ENCODE measurements around the gene DNAH14. TPM values are rescaled to one million over a fixed set of nuclear protein-coding genes. Genes with fewer than 3 reads are reported as not detected.
"Not testable (repeated sequence)": the region's sequence is repeated elsewhere in the genome, so short reads cannot be mapped to it uniquely, and the experiment has no call there.

Gene DNAH14
- total RNA-seq, 1 donor from 2014 or later = 3.0 TPM

DNA sequence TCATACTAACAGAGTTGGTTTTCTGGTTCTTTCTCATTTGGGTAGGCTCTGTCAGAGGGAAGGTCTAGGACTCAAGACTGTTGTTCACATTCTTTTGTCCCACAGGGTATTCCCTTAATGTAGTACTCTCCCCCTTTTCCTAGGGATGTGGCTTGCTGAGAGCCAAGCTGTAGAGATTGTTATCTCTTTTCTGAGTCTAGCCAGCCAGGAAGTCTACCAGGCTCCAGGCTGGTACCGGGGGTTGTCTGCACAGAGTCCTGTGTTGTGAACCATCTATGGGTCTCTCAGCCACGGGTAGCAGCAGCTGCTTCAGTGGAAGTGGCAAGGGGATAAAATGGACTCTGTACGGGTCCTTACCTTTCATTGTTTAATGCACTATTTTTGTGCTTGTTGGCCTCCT lies 272.0 kb downstream of the DNAH14 start:
- no peak overlapping the region for H3K4me3 ChIP-seq
- no peaks in the 10 kb centered on the region for H3K4me1 ChIP-seq
- intact Hi-C loops (cut with micrococcal nuclease) = no loop called here
- no peaks in the 10 kb centered on the region for H3K27me3 ChIP-seq (ENCODE audit: low read depth)
- TF ChIP-seq, protein P1, sequence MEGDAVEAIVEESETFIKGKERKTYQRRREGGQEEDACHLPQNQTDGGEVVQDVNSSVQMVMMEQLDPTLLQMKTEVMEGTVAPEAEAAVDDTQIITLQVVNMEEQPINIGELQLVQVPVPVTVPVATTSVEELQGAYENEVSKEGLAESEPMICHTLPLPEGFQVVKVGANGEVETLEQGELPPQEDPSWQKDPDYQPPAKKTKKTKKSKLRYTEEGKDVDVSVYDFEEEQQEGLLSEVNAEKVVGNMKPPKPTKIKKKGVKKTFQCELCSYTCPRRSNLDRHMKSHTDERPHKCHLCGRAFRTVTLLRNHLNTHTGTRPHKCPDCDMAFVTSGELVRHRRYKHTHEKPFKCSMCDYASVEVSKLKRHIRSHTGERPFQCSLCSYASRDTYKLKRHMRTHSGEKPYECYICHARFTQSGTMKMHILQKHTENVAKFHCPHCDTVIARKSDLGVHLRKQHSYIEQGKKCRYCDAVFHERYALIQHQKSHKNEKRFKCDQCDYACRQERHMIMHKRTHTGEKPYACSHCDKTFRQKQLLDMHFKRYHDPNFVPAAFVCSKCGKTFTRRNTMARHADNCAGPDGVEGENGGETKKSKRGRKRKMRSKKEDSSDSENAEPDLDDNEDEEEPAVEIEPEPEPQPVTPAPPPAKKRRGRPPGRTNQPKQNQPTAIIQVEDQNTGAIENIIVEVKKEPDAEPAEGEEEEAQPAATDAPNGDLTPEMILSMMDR (IDR thresholded peaks at IDR 0.05; ENCODE audit: borderline replicate concordance) = no peak
- H3K9me3 ChIP-seq (replicated peaks) = peaks cover 36% of the 10 kb centered on the region
- no peak overlapping the region for H3K27ac ChIP-seq (replicated peaks)
- DNase-seq = no peak
- no peaks in the 10 kb centered on the region for H3K36me3 ChIP-seq

DNA sequence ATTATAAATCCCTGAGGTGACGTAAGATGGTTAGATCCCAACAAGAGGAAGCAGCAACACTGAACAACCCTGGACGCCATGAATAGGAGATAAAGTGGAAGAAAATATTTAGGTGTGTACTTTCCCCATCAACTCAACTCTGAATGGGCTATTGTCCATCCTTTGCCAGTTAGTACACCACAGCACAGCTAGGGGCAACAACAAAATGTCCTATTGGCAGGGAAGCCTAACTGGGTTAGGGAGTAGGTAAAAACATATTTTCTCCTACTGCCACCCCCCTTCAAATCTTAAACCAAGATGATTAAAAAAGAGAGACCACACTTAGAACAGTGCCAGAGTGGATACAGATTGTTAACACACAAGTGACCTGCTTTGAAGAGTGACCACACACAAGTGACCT lies 278.3 kb downstream of the DNAH14 start:
- intact Hi-C loops (cut with micrococcal nuclease) = no loop called here
- no peak for DNase-seq
- Histone ChIP-seq H3K27me3 (ENCODE audit: low read depth) (no peaks in the 10 kb centered on the region), H3K9me3 (replicated peaks) (peaks cover 32% of the 10 kb centered on the region), H3K27ac (replicated peaks) (no peak overlapping the region), H3K4me1 (no peaks in the 10 kb centered on the region), H3K4me3 (no peak overlapping the region), H3K36me3 (no peaks in the 10 kb centered on the region)
- TF ChIP-seq, protein P1 (IDR thresholded peaks at IDR 0.05; ENCODE audit: borderline replicate concordance) = no peak

DNA sequence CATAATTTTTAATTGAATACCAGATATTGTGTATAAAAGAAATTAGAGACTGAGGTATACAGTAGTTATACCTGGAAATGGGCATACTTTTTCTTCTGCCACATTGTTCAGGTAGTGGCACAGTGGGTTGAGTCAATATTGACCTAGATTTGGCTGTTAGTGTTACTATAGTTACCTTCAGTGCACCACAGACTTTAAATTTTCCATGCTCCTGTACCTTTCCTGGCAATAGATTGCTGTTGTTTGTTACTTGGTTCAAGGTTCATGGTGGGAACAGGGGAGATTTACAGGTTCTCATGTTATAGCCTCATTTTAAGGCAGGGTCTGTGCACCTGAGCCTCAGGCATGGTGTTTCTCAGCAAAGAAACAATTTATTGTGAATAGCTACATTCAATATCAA lies 279.7 kb downstream of the DNAH14 start:
- intact Hi-C loops (cut with micrococcal nuclease) = no loop called here
- no peak overlapping the region for H3K27ac ChIP-seq (replicated peaks)
- no peaks in the 10 kb centered on the region for H3K4me1 ChIP-seq
- H3K36me3 ChIP-seq = no peaks in the 10 kb centered on the region
- H3K27me3 ChIP-seq (ENCODE audit: low read depth) = no peaks in the 10 kb centered on the region
- DNase-seq = no peak
- TF ChIP-seq, protein P1 (IDR thresholded peaks at IDR 0.05; ENCODE audit: borderline replicate concordance) = no peak
- peaks cover 39% of the 10 kb centered on the region for H3K9me3 ChIP-seq (replicated peaks)
- H3K4me3 ChIP-seq = no peak overlapping the region

DNA sequence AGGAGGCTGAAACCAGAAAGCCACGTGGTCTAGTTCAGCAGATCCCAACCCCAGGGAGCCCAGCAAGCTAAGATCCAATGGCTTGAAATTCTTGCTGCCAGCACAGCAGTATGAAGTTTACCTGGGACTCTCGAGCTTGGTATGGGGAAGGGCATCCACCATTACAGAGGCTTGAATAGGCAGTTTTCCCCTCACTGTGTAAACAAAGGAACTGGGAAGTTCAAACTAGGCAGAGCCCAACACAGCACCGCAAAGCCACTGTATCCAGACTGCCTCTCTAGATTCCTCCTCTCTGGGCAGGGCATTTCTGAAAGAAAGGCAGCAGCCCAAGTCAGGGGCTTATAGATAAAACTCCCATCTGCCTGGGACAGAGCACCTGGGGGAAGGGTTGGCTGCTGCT lies 280.7 kb downstream of the DNAH14 start:
- H3K4me1 ChIP-seq; DNase-seq; H3K4me3 ChIP-seq; H3K27me3 ChIP-seq (ENCODE audit: low read depth); intact Hi-C loops (cut with micrococcal nuclease); H3K36me3 ChIP-seq; H3K27ac ChIP-seq (replicated peaks): not testable (repeated sequence)
- peaks cover 39% of the 10 kb centered on the region for H3K9me3 ChIP-seq (replicated peaks)

DNA sequence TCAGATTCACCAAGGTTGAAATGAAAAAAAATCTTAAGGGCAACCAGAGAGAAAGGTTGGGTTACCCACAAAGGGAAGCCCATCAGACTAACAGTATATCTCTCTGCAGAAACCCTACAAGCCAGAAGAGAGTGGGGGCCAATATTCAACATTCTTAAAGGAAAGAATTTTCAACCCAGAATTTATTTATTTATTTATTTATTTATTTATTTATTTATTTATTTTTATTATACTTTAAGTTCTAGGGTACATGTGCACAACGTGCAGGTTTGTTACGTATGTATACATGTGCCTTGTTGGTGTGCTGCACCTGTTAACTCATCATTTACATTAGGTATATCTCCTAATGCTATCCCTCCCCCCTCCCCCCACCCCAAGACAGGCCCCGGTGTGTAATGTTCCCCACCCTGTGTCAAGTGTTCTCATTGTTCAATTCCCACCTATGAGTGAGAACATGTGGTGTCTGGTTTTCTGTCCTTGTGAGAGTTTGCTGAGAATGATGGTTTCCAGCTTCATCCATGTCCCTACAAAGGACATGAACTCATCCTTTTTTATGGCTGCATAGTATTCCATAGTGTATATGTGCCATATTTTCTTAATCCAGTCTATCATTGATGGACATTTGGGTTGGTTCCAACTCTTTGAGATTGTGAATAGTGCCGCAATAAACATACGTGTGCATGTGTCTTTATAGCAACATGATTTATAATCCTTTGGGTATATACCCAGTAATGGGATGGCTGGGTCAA lies 282.4 kb downstream of the DNAH14 start:
- H3K4me1 ChIP-seq; intact Hi-C loops (cut with micrococcal nuclease): not testable (repeated sequence)

DNA sequence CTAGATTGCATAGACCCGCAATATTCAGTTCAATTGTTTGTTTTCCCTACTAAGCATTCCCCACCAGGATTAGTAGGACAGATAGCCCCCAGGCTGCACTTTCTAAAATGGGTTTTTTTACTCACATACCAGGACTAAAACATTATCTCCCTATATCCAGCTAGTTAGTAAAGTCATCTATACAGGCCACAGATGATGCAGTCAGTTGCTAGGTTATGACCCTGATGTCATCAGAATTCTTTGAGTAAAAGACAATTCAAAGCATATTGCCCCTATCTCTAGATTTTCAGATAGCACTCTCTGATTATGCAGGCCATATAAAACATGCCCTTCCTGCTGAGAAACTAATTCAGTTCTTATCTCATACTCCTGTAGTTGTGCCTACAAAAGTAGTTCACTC lies 294.8 kb downstream of the DNAH14 start:
- Histone ChIP-seq H3K4me1 (no peaks in the 10 kb centered on the region), H3K36me3 (no peaks in the 10 kb centered on the region), H3K9me3 (replicated peaks) (peaks cover 7% of the 10 kb centered on the region), H3K4me3 (no peak overlapping the region), H3K27me3 (ENCODE audit: low read depth) (no peaks in the 10 kb centered on the region), H3K27ac (replicated peaks) (no peak overlapping the region)
- intact Hi-C loops (cut with micrococcal nuclease) = no loop called here
- TF ChIP-seq, protein P1 (IDR thresholded peaks at IDR 0.05; ENCODE audit: borderline replicate concordance) = no peak
- DNase-seq = no peak

More for the DNA sequence above, 282.4 kb downstream of the DNAH14 start:
- peaks cover 39% of the 10 kb centered on the region for H3K9me3 ChIP-seq (replicated peaks)
- DNase-seq; H3K4me3 ChIP-seq; H3K27ac ChIP-seq (replicated peaks); H3K36me3 ChIP-seq; H3K27me3 ChIP-seq (ENCODE audit: low read depth): not testable (repeated sequence)
